Stimulated activated CD4-positive, alpha-beta T cell treated with anti-CD3 and anti-CD28 coated beads, Interleukin-4, amount 100 ng/mL, for 48 hours (primary cell): ENCODE data around the gene CAMK2G.
"Not testable (repeated sequence)": the region's sequence is repeated elsewhere in the genome, so short reads cannot be mapped to it uniquely, and the experiment has no call there.

Experiments used
- DNase-seq, 2 donors: peaks; one replicate each; pipeline ENCODE4 v3.0.0-alpha.2; 2020; ENCODE audit warnings: low read depth in 2 of 2

Gene CAMK2G

DNA sequence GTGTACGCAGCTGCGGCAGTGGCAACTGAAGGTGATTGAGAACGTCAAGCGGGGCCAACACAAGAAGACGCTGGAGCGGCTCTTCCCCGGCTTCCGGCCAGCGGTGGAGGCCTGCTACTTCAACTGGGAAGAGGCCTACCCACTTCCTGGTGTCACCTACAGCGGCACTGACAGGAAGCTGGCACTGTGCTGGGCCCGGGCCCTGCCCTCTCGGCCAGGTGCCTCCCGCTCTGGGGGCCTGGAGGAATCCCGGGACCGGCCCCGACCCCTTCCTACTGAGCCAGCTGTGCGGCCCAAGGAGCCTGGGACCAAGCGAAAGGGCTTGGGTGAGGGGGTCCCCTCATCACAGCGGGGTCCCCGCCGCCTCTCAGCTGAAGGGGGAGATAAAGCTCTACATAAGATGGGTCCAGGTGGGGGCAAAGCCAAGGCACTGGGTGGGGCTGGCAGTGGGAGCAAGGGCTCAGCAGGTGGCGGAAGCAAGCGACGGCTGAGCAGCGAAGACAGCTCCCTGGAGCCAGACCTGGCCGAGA lies 82.4 kb downstream of the CAMK2G start:
- no peak for DNase-seq

DNA sequence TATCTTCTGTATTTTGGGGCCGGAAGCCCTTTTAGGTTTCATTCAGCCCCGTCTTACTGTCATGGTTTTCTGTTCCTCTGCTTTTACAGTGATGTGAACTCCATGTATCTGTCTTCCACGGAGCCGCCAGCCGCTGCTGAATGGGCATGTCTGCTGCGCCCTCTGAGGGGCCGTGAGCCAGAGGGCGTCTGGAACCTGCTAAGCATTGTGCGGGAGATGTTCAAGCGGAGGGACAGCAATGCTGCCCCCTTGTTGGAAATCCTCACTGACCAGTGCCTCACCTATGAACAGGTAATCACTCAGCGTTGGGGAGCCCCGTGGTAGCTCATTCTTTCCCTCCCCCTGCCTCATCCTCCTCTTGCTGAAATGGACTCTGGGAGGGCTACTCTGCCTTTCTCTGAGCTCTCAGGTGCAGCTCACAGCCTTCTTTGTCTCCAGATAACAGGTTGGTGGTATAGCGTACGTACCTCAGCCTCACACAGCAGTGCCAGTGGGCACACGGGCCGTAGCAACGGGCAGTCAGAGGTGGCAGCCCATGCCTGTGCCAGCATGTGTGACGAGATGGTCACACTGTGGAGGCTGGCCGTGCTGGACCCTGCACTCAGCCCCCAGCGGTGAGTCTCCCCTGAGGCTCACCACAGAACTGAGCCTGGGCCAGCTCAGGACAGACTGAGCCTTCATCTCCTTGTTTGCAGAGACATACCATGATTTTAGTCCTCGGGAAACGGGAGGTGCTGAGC lies 83.3 kb downstream of the CAMK2G start:
- no peak for DNase-seq

DNA sequence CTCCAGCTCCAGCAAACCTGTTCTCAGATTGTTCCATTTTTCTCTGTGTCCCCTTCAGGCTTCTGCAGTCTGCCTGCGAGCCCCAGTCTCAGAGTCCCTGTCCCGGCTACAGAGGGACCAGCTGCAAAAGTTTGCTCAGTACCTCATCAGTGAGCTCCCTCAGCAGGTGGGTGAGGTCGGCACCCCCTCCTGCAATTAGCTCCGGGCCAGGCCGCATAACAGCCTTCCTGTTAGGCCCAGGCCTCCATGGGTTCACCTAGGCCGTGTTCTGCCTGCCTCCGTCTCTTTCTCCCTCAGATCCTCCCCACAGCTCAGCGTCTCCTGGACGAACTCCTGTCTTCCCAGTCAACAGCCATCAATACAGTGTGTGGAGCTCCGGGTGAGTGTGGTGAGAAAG lies 84.7 kb downstream of the CAMK2G start:
- no peak for DNase-seq

DNA sequence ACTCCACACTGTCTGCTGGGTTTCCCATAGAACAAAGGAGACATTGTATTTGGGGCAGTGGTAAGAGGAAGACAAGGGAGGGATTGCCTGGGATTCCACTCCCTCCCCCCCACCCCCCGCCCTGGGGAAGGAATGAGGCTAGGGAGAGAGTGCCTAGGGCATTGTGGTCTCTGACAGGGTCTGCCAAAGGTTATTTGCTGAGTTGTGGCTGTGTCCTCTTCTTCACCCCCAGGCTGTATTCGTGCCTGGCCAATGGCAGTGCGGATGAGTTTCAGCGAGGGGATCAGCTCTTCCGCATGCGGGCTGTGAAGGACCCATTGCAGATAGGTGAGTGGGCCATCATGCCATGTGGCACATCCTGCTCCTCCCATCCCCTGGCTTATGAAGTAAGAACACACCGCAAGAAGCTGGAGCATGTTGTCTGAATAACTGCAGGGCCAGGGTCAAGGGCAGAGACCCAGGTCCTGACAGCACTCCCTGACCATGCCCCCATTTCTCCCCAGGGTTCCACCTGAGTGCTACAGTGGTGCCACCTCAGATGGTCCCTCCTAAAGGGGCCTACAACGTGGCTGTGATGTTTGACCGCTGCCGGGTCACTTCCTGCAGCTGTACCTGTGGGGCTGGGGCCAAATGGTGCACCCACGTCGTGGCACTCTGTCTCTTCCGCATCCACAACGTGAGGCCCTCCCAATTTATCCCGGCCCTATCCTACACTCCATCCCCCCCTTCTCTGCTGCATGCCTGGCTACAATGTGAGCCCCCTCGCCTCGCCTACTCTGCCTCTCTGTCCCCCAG lies 85.3 kb downstream of the CAMK2G start:
- no peak for DNase-seq

DNA sequence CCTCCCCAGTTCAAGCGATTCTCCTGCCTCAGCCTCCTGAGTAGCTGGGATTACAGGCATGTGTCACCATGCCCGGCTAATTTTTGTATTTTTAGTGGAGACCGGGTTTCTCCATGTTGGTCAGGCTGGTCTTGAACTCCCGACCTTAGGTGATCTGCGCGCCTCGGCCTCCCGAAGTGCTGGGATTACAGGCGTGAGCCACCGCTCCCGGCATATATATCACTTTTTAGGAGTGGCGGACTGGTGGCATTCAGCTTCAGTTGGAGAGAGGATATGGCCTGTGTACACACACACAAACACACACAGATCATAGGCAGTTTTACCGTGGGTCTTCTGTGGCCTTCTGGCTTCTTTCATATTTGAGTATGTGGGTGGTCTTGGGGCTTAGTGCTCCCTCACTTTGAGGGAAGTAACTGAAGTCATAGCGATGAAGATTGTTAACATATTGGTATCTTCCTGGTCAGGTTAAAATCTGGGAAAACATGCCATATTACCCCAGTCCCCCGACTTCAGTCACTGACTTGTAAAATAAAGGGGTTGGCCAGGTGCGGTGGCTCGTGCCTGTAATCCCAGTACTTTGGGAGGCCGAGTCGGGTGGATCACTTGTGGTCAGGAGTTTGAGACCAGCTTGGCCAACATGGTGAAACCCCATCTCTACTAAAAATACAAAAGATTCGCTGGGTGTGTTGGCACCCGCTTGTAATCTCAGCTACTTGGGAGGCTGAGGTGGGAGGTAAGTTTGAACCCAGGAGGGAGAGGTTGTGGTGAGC lies 87.1 kb downstream of the CAMK2G start:
- DNase-seq = not testable (repeated sequence)

DNA sequence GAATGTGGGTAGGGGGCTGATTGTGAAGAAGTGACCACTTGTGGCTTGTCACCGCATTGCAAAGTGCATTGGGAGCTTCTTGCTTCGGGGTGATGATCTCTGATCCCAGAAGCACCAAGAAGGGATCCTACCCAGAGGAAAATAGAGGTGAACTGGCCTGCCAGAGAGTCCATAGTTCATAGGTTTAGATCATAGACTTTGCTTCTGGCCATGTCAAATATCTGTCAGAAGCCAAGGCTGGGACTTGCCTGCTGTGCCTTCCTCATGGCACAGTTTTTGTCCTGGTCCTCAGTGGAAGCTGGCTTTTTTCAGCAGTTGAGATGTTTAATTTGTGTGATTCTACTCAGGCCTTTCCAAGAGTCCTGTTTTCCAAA lies 87.9 kb downstream of the CAMK2G start:
- no peak for DNase-seq

DNA sequence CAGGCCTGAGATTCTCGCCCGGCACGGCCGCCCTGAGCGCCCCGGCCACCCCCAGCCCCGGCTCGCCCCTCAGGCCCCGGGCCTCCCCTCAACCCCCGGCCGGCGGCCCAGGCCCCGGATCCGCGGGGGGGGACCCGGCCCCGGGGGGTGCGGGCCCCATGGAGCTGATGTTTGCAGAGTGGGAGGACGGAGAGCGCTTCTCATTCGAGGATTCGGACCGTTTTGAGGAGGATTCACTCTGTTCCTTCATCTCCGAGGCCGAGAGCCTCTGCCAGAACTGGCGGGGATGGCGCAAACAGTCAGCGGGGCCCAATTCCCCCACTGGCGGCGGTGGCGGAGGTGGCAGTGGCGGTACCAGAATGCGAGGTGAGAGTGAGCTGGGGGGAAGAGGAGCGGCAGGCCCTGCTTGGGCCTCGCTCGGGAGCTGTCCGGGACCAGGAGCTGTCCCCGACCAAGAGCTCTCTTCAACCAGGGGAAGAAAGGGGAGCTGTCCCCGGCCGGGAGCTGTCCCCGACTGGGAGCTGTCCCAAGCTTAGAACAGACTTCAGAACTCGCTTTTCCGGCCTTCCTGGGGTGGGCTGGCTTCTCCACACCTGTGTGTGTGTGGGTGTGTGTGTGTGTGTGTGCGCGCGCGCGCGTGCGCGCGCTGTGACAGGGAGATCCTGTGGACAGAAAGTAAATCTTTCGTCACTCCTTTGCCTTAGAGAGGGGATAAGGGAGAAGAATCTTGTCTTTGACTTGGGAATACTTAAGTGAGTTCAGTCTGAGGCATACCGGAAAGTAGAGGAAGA lies 88.4 kb downstream of the CAMK2G start:
- peak; percentile 23 to 24 for DNase-seq

DNA sequence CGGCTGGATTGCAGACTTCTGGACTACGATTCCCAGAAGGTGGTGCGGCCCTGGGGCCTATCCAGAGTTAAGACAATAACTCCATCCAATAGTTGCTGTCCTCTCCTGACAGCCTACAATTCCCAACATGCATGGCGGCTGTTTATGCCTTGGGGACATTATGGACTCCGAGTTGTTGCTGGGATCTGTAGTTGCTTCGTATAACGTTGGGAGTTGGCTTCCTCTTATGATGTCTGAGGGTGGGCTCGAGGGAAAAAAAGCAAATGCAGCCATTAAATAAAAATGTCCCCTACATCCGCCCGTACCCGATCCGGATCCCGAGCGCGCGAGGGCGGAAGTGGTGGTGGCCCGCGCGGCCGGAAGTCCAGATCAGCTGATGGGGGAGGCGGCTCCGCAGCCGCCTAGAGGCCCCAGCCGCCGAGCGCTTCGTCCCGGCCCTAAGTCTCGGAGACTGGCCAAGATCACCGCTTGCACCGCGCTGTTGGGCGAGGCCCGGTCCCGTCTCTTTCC lies 89.1 kb downstream of the CAMK2G start, which contains the start of gene ZSWIM8:
Gene ZSWIM8, plus strand, starts transcription at position 396 of the 510 bp plus-strand sequence. CDS start 273 bp downstream, outside the sequence.
- peak; percentile 73 to 79 for DNase-seq

DNA sequence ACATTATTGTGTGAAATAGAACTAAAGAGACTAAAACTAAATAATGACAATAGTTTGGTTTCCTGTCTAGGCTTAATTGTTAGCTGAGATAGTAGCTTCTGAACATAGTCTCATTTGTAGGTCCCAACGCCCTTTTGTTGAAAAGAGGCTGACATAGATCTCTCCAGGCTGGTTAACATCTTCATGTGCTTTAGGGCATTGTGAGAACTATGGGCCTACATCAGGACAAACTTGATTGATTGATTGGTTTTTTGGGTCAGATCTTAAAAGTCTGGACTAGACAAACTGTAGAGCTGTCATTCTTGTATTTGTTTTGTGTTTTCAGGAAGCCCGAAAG lies 91.6 kb downstream of the CAMK2G start:
- DNase-seq = no peak

DNA sequence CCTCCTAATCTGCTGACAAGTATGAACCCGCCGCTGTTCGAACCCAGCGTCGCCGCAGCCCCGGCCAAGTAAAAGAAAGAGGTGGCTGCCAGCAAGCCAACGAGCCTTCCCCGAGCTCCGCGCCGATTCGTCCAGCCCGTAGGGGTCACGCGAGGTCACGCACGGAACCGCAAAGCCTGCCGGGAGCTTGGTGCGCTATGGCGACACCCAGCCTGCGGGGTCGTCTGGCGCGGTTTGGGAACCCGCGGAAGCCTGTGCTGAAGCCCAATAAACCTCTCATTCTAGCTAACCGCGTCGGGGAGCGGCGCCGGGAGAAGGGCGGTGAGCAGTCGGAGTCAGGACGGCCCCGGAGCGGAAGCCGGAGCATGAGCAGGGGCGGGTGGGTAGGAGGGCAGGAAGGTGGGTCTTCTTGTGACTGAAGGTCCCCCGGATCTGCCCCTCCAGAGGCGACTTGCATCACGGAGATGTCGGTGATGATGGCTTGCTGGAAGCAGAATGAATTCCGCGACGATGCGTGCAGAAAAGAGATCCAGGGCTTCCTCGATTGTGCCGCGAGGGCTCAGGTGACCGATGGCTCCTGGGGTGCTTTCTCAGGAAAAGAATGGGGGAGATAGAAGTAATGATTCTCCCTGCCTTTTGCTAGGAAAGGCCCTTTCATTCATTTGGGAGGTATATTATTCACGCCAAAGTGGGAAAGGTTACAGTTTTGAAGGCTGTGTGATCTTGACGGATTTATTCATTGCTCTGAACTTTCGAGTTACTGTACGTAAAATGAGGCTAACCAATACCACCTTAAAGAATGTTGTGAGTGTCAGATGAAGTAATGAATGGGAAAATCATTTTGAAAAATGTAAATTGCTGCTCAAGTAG lies 92.2 kb downstream of the CAMK2G start, which contains the start of gene CHCHD1:
Gene CHCHD1, plus strand, starts transcription at position 170 of the 870 bp plus-strand sequence. Its CDS starts 28 bp downstream, at position 198.
- DNase-seq = peak; percentile 90 to 91

DNA sequence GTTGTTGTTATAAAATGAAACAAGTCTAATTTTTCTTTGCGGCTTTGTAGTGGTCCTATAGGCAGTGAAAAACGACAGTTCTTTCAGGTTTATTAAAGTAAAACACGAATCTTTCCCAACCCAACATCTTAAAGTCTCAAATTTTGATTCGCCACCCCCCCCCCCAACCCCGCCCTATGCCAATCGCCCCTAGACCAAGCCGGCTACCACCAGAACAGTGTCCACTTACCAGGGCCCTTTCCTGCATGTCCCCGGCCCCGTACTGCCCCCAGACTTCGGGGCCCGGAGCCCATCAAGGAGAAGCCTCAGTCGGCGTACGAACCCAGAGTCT lies 92.8 kb downstream of the CAMK2G start:
- no peak for DNase-seq

DNA sequence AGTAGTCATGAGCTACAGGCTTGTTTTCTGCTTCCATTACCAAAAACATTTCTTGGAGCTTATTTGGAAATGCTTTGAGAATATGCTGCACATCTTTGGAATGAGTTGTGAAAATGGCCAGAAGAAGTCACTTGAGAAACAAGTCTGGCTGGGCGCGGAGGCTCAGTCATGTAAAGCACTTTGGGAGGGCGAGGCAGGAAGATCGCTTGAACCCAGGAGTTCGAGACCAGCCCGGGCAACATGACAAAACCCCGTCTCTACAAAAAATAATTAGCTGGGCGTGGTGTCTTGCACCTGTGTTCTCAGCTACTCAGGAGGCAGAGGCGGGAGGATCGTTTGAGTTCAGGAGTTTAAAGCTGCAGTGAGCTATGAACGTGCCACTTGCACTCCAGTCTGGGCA lies 93.4 kb downstream of the CAMK2G start:
- DNase-seq = no peak

DNA sequence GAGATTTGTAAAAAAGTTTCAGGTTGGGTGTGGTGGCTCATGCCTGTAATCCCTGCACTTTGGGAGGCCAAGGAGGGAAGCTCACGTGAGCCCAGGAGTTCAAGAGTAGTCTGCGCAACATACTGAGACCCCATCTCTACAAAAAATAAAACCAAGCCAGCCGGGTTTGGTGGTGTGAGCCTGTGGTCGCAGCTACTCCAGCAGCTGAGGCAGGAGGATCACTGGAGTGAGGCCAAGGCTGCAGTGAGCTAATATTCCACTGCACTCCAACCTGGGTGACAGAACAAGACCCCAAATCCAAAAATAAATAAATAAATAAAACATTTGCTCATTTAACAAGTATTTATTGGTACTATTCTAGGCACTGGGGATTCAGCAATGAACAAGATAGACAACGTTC lies 94.1 kb downstream of the CAMK2G start:
- no peak for DNase-seq

DNA sequence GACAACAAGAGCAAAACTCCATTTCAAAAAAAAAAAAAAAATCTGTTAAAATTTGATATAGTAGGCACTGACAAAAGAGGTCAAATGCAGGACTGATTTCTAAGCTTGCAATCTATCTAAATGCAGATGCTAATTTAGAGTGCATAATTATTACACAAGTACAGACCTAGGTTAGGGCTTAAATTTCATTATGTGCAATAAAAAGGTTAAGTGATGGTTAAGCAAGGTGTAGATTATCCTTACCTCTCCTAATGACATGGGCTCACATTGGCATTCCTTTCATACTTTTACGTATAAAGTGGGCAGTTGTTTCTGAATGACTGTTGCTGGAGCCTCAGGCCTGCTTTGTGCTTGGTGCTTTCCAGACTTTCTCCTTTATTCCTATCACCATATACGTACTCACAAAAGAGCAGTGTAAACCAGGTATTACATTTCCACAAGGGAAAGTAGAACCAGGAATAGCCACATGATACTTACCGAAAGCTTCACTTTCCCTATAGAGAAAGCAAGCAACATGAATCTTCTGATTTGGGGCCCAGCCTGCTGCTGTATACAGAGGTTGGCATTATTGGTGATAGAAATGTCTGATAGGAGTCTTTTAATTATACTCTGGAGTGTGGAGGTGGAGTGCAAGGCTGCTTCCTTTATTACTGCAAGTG lies 94.7 kb downstream of the CAMK2G start:
- DNase-seq = no peak

DNA sequence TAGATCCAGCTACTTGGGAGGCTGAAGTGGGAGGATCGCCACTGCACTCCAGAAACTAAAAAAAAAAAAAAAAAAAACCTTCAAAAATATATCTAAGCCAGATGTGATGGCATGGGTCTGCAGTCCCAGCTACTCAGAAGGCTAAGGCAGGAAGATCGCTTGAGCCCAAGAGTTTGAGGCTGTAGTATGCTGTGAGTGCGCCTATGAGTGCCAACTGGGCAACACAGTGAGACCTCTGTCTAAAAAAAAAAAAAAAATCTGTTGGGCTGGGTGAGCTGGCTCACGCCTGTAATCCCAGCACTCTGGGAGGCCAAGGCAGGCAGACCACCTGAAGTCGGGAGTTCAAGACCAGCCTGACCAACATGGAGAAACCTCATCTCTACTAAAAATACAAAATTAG lies 95.3 kb downstream of the CAMK2G start:
- DNase-seq = no peak

DNA sequence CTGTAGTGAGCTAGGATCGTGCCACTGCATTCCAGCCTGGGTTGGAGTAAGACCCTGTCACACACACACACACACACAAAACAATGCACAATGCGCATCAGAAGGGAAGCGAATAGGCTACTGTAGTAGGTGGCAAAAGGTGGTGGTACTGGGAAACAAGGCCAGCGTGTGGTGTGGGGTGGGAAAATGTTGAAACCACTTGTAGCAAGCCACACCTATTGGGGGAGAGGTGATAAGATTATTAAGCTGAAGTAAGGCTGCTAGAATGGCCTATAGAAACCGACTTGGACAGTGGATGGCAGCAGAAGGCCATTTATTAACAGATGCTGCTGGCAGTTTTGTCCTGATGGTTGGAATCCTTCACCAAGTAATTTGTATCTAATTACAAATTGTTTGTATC lies 99.7 kb downstream of the CAMK2G start:
- no peak for DNase-seq

DNA sequence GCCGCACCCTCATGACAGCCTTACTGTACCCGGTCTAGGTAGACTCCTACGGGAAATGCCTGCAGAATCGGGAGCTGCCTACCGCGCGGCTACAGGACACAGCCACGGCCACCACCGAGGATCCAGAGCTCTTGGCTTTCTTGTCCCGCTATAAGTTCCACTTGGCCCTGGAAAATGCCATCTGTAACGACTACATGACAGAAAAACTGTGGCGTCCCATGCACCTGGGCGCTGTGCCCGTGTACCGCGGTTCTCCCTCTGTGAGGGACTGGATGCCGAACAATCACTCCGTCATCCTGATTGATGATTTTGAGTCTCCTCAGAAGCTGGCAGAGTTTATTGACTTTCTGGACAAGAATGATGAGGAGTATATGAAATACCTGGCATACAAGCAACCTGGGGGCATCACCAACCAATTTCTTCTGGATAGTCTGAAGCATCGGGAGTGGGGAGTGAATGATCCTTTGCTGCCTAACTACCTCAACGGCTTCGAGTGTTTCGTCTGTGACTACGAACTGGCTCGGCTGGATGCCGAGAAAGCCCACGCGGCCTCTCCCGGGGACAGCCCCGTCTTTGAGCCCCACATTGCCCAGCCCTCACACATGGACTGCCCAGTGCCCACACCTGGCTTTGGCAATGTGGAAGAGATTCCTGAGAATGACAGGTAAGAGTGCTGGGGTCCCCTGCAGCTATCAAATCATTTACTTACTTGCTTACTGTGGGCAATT lies 101.0 kb downstream of the CAMK2G start:
- peak in 1 of 2 donors; percentile 15 for DNase-seq

DNA sequence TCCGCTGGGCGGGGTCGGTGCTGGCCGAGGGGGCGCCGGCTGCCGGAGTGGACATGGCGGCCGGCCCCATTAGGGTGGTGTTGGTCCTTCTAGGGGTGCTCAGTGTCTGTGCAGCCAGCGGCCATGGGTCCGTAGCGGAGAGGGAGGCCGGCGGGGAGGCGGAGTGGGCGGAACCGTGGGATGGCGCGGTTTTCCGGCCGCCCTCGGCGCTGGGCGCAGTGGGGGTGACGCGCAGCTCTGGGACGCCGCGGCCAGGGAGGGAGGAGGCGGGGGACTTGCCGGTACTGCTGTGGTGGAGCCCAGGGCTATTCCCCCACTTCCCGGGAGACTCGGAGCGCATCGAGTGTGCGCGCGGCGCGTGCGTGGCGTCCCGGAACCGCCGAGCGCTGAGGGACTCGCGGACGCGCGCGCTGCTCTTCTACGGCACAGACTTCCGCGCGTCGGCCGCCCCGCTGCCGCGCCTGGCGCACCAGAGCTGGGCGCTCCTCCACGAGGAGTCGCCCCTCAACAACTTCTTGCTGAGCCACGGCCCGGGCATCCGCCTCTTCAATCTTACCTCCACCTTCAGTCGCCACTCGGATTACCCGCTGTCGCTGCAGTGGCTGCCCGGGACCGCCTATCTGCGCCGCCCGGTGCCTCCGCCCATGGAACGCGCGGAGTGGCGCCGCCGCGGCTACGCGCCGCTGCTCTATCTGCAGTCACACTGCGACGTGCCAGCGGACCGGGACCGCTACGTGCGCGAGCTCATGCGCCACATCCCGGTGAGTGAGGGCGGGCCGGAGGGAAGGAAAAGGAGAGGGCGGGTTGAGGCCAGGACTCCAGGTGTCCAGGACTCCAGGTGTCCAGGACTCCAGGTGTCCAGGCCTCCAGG lies 101.8 kb downstream of the CAMK2G start:
- DNase-seq = peak; percentile 65 to 76
